ENCODE results near the gene IL18. TPM values are rescaled to one million over a fixed set of nuclear protein-coding genes. Genes with fewer than 3 reads are reported as not detected.
"Not testable (repeated sequence)": the region's sequence is repeated elsewhere in the genome, so short reads cannot be mapped to it uniquely, and the experiment has no call there.

Gene IL18
- total and polyA plus RNA-seq, 2 donors (not counting 1 experiment from before 2014, with no cell fraction given) = 0.17 to 0.23 TPM

GRCh38 chr11:112200252-112200651 is 36.4 kb upstream of the IL18 start:
- no peaks in the 10 kb centered on the region for H4K20me1 ChIP-seq (ENCODE audit: control insufficient read depth, extremely low read depth, insufficient read depth, low read length)
- H3K4me3 ChIP-seq (replicated peaks in 1 of 4; ENCODE audit: control extremely low read depth in 1 of 4, insufficient read depth in 1 of 4, low read depth in 3 of 4, low read length in 4 of 4) = no peak overlapping the region
- H3K9me3 ChIP-seq (ENCODE audit: control insufficient read depth, insufficient read depth, low read depth, low read length) = no peaks in the 10 kb centered on the region
- H3K27ac ChIP-seq (ENCODE audit: insufficient read depth, low read length) = no peak overlapping the region
- H3K27me3 ChIP-seq (ENCODE audit: control insufficient read depth, insufficient read depth, low read length) = no peaks in the 10 kb centered on the region
- no peak overlapping the region for H2AFZ ChIP-seq (ENCODE audit: low read length)
- no peak for DNase-seq (ENCODE audit: low read depth in 2 of 2)
- H3K79me2 ChIP-seq (ENCODE audit: control insufficient read depth, insufficient read depth, low read length) = no peaks in the 10 kb centered on the region
- TF ChIP-seq EZH2 (IDR thresholded peaks at IDR 0.05; ENCODE audit: low read length, missing control alignments) = no peak
- TF ChIP-seq, protein P1, sequence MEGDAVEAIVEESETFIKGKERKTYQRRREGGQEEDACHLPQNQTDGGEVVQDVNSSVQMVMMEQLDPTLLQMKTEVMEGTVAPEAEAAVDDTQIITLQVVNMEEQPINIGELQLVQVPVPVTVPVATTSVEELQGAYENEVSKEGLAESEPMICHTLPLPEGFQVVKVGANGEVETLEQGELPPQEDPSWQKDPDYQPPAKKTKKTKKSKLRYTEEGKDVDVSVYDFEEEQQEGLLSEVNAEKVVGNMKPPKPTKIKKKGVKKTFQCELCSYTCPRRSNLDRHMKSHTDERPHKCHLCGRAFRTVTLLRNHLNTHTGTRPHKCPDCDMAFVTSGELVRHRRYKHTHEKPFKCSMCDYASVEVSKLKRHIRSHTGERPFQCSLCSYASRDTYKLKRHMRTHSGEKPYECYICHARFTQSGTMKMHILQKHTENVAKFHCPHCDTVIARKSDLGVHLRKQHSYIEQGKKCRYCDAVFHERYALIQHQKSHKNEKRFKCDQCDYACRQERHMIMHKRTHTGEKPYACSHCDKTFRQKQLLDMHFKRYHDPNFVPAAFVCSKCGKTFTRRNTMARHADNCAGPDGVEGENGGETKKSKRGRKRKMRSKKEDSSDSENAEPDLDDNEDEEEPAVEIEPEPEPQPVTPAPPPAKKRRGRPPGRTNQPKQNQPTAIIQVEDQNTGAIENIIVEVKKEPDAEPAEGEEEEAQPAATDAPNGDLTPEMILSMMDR (conservative IDR thresholded peaks at IDR 0.05 in 1 of 2, IDR thresholded peaks at IDR 0.05 in 1 of 2; ENCODE audit: low read depth in 1 of 2, low read length in 2 of 2) = no peak
- no peak overlapping the region for H3K4me2 ChIP-seq (ENCODE audit: extremely low read depth, insufficient read depth, low read length)
- no peaks in the 10 kb centered on the region for H3K4me1 ChIP-seq (ENCODE audit: control insufficient read depth, extremely low read depth, insufficient read depth, low read length)
- H3K36me3 ChIP-seq (ENCODE audit: control insufficient read depth, insufficient read depth, low read length) = no peaks in the 10 kb centered on the region
- no peak overlapping the region for H3K9ac ChIP-seq (ENCODE audit: insufficient read depth, low read length)

GRCh38 chr11:112199101-112199500 is 35.2 kb upstream of the IL18 start:
- not testable (repeated sequence) for H3K4me2 ChIP-seq (ENCODE audit: extremely low read depth, insufficient read depth, low read length); H3K36me3 ChIP-seq (ENCODE audit: control insufficient read depth, insufficient read depth, low read length); H3K9ac ChIP-seq (ENCODE audit: insufficient read depth, low read length); H3K9me3 ChIP-seq (ENCODE audit: control insufficient read depth, insufficient read depth, low read depth, low read length); H2AFZ ChIP-seq (ENCODE audit: low read length); DNase-seq (ENCODE audit: low read depth in 2 of 2); H3K79me2 ChIP-seq (ENCODE audit: control insufficient read depth, insufficient read depth, low read length); H3K4me1 ChIP-seq (ENCODE audit: control insufficient read depth, extremely low read depth, insufficient read depth, low read length); H3K27ac ChIP-seq (ENCODE audit: insufficient read depth, low read length); H4K20me1 ChIP-seq (ENCODE audit: control insufficient read depth, extremely low read depth, insufficient read depth, low read length); H3K4me3 ChIP-seq (replicated peaks in 1 of 4; ENCODE audit: control extremely low read depth in 1 of 4, insufficient read depth in 1 of 4, low read depth in 3 of 4, low read length in 4 of 4); H3K27me3 ChIP-seq (ENCODE audit: control insufficient read depth, insufficient read depth, low read length)

DNA sequence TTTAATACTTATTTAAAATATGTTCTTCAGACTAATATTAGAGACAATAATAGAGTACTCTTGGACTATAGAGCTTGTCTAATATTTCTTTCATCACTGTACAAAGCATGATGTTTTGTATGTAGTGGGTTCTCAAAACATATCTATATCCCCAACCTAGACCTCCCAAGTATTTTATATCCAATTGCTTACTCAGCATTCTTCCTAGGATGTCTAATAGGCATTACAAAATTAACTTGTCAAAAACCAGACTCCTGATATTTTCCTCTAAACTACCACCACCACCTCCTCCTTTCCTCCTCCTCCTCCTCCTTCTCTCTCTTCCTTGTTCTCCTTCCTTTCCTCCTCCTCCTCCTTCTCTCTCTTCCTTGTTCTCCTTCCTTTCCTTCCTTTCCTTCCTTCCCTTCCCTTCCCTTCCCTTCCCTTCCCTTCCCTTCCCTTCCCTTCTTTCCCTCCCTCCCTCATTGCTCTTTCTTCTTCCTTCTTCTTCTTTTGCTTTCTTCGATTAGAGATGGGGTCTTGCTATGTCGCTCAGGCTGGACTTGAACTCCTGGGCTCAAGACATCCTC is 32.7 kb upstream of the IL18 start:
- Histone ChIP-seq H3K27ac (ENCODE audit: insufficient read depth, low read length) (no peak overlapping the region), H2AFZ (ENCODE audit: low read length) (no peak overlapping the region), H3K9me3 (ENCODE audit: control insufficient read depth, insufficient read depth, low read depth, low read length) (no peaks in the 10 kb centered on the region), H3K27me3 (ENCODE audit: control insufficient read depth, insufficient read depth, low read length) (no peaks in the 10 kb centered on the region), H3K79me2 (ENCODE audit: control insufficient read depth, insufficient read depth, low read length) (no peaks in the 10 kb centered on the region), H3K4me2 (ENCODE audit: extremely low read depth, insufficient read depth, low read length) (no peak overlapping the region), H3K4me3 (replicated peaks in 1 of 4; ENCODE audit: control extremely low read depth in 1 of 4, insufficient read depth in 1 of 4, low read depth in 3 of 4, low read length in 4 of 4) (no peak overlapping the region), H4K20me1 (ENCODE audit: control insufficient read depth, extremely low read depth, insufficient read depth, low read length) (no peaks in the 10 kb centered on the region), H3K9ac (ENCODE audit: insufficient read depth, low read length) (no peak overlapping the region), H3K4me1 (ENCODE audit: control insufficient read depth, extremely low read depth, insufficient read depth, low read length) (no peaks in the 10 kb centered on the region), H3K36me3 (ENCODE audit: control insufficient read depth, insufficient read depth, low read length) (no peaks in the 10 kb centered on the region)
- TF ChIP-seq, protein P1 (conservative IDR thresholded peaks at IDR 0.05 in 1 of 2, IDR thresholded peaks at IDR 0.05 in 1 of 2; ENCODE audit: low read depth in 1 of 2, low read length in 2 of 2) = no peak
- TF ChIP-seq EZH2 (IDR thresholded peaks at IDR 0.05; ENCODE audit: low read length, missing control alignments) = no peak
- no peak for DNase-seq (ENCODE audit: low read depth in 2 of 2)
